Measurements from ENCODE around the gene ZNF841.
"Not testable (repeated sequence)": the region's sequence is repeated elsewhere in the genome, so short reads cannot be mapped to it uniquely, and the experiment has no call there.

ZNF841 gene

DNA sequence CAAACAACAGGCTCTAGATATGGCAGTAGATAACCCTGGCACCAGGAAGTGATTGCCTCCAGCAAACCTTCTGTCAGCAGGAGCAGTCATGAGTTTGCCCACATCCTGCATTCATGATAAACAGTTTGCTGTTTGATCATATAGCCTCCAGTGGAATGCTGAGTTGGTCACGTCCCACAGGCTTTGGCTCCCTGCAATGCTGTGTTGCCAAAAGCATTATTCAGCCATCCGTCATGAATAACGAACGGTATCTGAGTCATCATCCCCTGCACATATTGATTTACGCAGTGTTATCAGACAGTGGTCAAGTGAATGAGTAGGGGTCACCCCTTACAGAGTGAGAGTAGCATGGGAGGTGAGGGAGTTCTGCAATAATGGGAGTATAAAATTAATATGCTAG lies 25.1 kb downstream of the ZNF841 start:
- Histone ChIP-seq H3K27ac (ENCODE audit: poor library complexity, severe bottlenecking) (no peak overlapping the region), H3K4me1 (ENCODE audit: insufficient read depth, poor library complexity, severe bottlenecking) (no peaks in the 10 kb centered on the region), H3K4me3 (ENCODE audit: severe bottlenecking) (no peak overlapping the region), H3K36me3 (ENCODE audit: low read depth) (peaks cover 99% of the 10 kb centered on the region), H3K9me3 (ENCODE audit: severe bottlenecking) (peaks cover 59% of the 10 kb centered on the region), H3K27me3 (ENCODE audit: insufficient read depth, poor library complexity, severe bottlenecking) (no peaks in the 10 kb centered on the region)
- DNase-seq (ENCODE audit: low spot score) (no peak), ATAC-seq (ENCODE audit: low read depth) (no peak)
- TF ChIP-seq, protein P1, sequence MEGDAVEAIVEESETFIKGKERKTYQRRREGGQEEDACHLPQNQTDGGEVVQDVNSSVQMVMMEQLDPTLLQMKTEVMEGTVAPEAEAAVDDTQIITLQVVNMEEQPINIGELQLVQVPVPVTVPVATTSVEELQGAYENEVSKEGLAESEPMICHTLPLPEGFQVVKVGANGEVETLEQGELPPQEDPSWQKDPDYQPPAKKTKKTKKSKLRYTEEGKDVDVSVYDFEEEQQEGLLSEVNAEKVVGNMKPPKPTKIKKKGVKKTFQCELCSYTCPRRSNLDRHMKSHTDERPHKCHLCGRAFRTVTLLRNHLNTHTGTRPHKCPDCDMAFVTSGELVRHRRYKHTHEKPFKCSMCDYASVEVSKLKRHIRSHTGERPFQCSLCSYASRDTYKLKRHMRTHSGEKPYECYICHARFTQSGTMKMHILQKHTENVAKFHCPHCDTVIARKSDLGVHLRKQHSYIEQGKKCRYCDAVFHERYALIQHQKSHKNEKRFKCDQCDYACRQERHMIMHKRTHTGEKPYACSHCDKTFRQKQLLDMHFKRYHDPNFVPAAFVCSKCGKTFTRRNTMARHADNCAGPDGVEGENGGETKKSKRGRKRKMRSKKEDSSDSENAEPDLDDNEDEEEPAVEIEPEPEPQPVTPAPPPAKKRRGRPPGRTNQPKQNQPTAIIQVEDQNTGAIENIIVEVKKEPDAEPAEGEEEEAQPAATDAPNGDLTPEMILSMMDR (IDR thresholded peaks at IDR 0.05; ENCODE audit: poor library complexity, severe bottlenecking), result no peak

DNA sequence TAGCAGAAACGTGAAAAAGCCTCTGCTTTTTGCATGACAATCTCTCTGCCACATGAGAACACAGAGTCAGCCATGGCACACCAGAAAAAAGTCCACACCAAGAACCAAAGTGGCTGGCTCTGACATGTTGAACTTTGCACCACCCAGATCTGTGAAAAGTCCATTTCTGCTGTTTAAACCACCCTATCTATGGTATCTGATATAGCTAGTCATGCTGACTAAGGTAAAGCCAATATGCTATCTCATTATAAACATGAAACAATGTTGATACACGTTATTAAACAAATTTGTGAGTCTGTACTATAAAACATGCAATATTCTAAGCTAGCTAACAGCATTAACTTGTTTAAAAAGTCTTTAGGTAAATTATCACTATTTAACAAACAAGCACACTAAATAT lies 25.9 kb downstream of the ZNF841 start:
- no peak for ATAC-seq (ENCODE audit: low read depth)
- TF ChIP-seq, protein P1 (IDR thresholded peaks at IDR 0.05; ENCODE audit: poor library complexity, severe bottlenecking), result no peak
- peaks cover 67% of the 10 kb centered on the region for H3K9me3 ChIP-seq (ENCODE audit: severe bottlenecking)
- no peak overlapping the region for H3K27ac ChIP-seq (ENCODE audit: poor library complexity, severe bottlenecking)
- DNase-seq (ENCODE audit: low spot score), result no peak
- no peaks in the 10 kb centered on the region for H3K27me3 ChIP-seq (ENCODE audit: insufficient read depth, poor library complexity, severe bottlenecking)
- no peak overlapping the region for H3K4me3 ChIP-seq (ENCODE audit: severe bottlenecking)
- H3K4me1 ChIP-seq (ENCODE audit: insufficient read depth, poor library complexity, severe bottlenecking), result no peaks in the 10 kb centered on the region
- H3K36me3 ChIP-seq (ENCODE audit: low read depth), result peaks cover 99% of the 10 kb centered on the region

DNA sequence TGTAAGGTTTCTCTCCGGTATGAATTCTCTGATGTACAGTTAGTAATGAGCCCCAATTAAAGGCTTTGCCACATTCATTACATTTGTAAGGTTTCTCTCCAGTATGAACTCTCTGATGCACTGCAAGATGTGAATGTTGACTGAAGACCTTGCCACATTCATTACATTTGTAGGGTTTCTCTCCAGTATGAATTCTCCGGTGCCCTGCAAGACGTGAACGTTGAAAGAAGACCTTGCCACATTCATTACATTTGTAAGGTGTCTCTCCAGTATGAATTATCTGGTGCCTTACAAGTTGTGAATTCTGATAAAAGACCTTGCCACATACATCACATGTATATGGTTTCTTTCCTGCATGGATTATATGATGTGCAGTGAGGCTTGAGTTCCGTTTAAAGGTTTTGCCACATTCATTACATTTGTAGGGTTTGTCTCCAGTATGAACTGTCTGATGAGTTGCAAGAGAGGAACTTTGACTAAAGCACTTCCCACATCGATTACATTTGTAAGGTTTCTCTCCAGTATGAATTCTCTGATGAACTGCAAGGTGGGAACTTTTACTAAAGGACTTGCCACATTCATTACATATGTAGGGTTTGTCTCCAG lies 29.2 kb downstream of the ZNF841 start:
- no peak overlapping the region for H3K27ac ChIP-seq (ENCODE audit: poor library complexity, severe bottlenecking)
- H3K4me1 ChIP-seq (ENCODE audit: insufficient read depth, poor library complexity, severe bottlenecking), result no peaks in the 10 kb centered on the region
- no peaks in the 10 kb centered on the region for H3K27me3 ChIP-seq (ENCODE audit: insufficient read depth, poor library complexity, severe bottlenecking)
- ATAC-seq (ENCODE audit: low read depth), result no peak
- TF ChIP-seq, protein P1 (IDR thresholded peaks at IDR 0.05; ENCODE audit: poor library complexity, severe bottlenecking), result no peak
- peaks cover 64% of the 10 kb centered on the region for H3K9me3 ChIP-seq (ENCODE audit: severe bottlenecking)
- no peak overlapping the region for H3K4me3 ChIP-seq (ENCODE audit: severe bottlenecking)
- peaks cover 75% of the 10 kb centered on the region for H3K36me3 ChIP-seq (ENCODE audit: low read depth)
- no peak for DNase-seq (ENCODE audit: low spot score)

DNA sequence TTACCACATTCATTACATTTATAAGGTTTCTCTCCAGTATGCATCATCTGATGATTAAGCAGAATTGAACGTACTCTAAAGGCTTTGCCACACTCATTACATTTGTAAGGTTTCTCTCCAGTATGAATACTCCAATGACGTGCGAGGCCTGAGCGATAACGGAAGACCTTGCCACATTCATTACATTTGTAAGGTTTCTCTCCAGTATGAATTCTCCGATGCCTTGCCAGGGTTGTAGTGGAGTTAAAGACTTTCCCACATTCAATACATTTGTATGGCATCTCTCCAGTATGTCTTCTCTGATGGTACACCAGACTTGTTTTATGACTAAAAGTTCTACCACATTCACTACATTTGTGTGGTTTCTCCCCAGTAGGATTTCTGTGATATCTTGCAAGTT lies 30.2 kb downstream of the ZNF841 start:
- TF ChIP-seq, protein P1 (IDR thresholded peaks at IDR 0.05; ENCODE audit: poor library complexity, severe bottlenecking), result no peak
- H3K27me3 ChIP-seq (ENCODE audit: insufficient read depth, poor library complexity, severe bottlenecking), result no peaks in the 10 kb centered on the region
- no peak for ATAC-seq (ENCODE audit: low read depth)
- no peak overlapping the region for H3K27ac ChIP-seq (ENCODE audit: poor library complexity, severe bottlenecking)
- DNase-seq (ENCODE audit: low spot score), result no peak
- H3K4me1 ChIP-seq (ENCODE audit: insufficient read depth, poor library complexity, severe bottlenecking), result no peaks in the 10 kb centered on the region
- peaks cover 58% of the 10 kb centered on the region for H3K9me3 ChIP-seq (ENCODE audit: severe bottlenecking)
- H3K4me3 ChIP-seq (ENCODE audit: severe bottlenecking), result no peak overlapping the region
- H3K36me3 ChIP-seq (ENCODE audit: low read depth), result peaks cover 65% of the 10 kb centered on the region

DNA sequence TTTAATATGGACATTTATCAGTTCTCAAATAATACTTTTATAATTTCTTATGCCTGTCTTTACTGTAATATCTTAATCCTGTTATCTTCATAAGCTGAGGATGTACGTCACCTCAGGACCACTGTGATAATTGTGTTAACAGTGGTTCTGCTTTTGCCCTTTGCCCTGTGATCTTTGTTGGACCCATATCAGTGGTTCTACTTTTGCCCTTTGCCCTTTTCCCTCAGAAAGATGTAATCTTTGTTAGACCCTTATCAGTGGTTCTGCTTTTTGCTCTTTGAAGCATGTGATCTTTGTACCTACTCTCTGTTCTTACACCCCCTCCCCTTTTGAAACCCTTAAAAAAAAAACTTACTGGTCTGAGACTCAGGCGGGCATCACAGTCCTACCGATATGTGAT lies 39.1 kb downstream of the ZNF841 start:
- ATAC-seq (ENCODE audit: low read depth); H3K27me3 ChIP-seq (ENCODE audit: insufficient read depth, poor library complexity, severe bottlenecking); H3K36me3 ChIP-seq (ENCODE audit: low read depth); H3K4me1 ChIP-seq (ENCODE audit: insufficient read depth, poor library complexity, severe bottlenecking); H3K27ac ChIP-seq (ENCODE audit: poor library complexity, severe bottlenecking); H3K4me3 ChIP-seq (ENCODE audit: severe bottlenecking); H3K9me3 ChIP-seq (ENCODE audit: severe bottlenecking); DNase-seq (ENCODE audit: low spot score): not testable (repeated sequence)

DNA sequence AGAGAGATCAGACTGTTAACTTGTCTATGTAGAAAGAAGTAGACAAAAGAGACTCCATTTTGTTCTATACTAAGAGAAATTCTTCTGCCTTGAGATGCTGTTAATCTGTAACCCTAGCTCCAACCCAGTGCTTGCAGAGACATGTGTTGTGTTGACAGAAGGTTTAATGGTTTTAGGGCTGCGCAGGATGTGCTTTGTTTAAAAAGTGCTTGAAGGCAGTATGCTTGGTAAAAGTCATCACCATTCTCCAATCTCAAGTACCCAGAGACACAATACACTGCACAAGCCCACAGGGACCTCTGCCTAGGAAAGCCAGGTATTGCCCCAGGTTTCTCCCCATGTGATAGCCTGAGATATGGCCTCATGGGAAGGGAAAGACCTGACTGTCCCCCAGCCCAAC lies 43.8 kb downstream of the ZNF841 start:
- not testable (repeated sequence) for H3K4me1 ChIP-seq (ENCODE audit: insufficient read depth, poor library complexity, severe bottlenecking); H3K4me3 ChIP-seq (ENCODE audit: severe bottlenecking); H3K36me3 ChIP-seq (ENCODE audit: low read depth); H3K27me3 ChIP-seq (ENCODE audit: insufficient read depth, poor library complexity, severe bottlenecking); H3K27ac ChIP-seq (ENCODE audit: poor library complexity, severe bottlenecking); H3K9me3 ChIP-seq (ENCODE audit: severe bottlenecking); DNase-seq (ENCODE audit: low spot score); ATAC-seq (ENCODE audit: low read depth)

Measured in RWPE2 (cell line).